ENCODE results near the gene ZFAND4. TPM values are rescaled to one million over a fixed set of nuclear protein-coding genes. Genes with fewer than 3 reads are reported as not detected.

ZFAND4 gene
- polyA plus RNA-seq, 1 donor (not counting 4 experiments of a cell fraction or from before 2014, with no cell fraction given): 2.9 TPM

- dilution Hi-C loops (cut with MboI; ENCODE audit: extremely low pct_ligation_motif_present, low sequenced_read_pairs): no loop called here
- Histone ChIP-seq H3K27me3 (ENCODE audit: control insufficient read depth, extremely low read depth, insufficient read depth, low read length) (no peaks in the 10 kb centered on the region), H3K36me3 (ENCODE audit: control insufficient read depth in 2 of 2, extremely low read depth in 1 of 2, insufficient read depth in 2 of 2, low read length in 2 of 2) (no peaks in the 10 kb centered on the region), H3K4me3 (ENCODE audit: control insufficient read depth in 2 of 3, extremely low read depth in 1 of 3, insufficient read depth in 2 of 3, low read depth in 1 of 3, low read length in 3 of 3) (no peak overlapping the region), H3K9me1 (ENCODE audit: control insufficient read depth, extremely low read depth, insufficient read depth, low read length) (no peaks in the 10 kb centered on the region), H3K9ac (ENCODE audit: control insufficient read depth, extremely low read depth, insufficient read depth, low read length) (no peak overlapping the region), H4K20me1 (ENCODE audit: control insufficient read depth, extremely low read depth, insufficient read depth, low read length) (no peaks in the 10 kb centered on the region), H3K4me2 (ENCODE audit: control insufficient read depth, extremely low read depth, insufficient read depth, low read depth, low read length) (no peak overlapping the region), H3K9me3 (ENCODE audit: control insufficient read depth, low read depth, low read length) (no peaks in the 10 kb centered on the region), H3K79me2 (ENCODE audit: control insufficient read depth, insufficient read depth, low read length) (no peaks in the 10 kb centered on the region), H3K27ac (ENCODE audit: control insufficient read depth, insufficient read depth, low read length) (no peak overlapping the region), H3K4me1 (ENCODE audit: control insufficient read depth, extremely low read depth, insufficient read depth, low read length) (no peaks in the 10 kb centered on the region), H2AFZ (ENCODE audit: control insufficient read depth, low read length) (no peak overlapping the region)
- TF ChIP-seq CTCF (optimal IDR thresholded peaks at IDR 0.05 in 1 of 3, IDR thresholded peaks at IDR 0.05 in 1 of 3, conservative IDR thresholded peaks at IDR 0.05 in 1 of 3; ENCODE audit: extremely low read depth in 1 of 3, insufficient read depth in 2 of 3, low read length in 3 of 3) (no peak), EZH2 (IDR thresholded peaks at IDR 0.05; ENCODE audit: low read length) (no peak)
- FAIRE-seq (no peak), DNase-seq (ENCODE audit: low read depth, low spot score) (no peak)
Measured at GRCh38 chr10:45652511-45652910, 20.1 kb downstream of the ZFAND4 start.

- Histone ChIP-seq H3K9ac (ENCODE audit: control insufficient read depth, extremely low read depth, insufficient read depth, low read length) (no peak overlapping the region), H3K4me2 (ENCODE audit: control insufficient read depth, extremely low read depth, insufficient read depth, low read depth, low read length) (no peak overlapping the region), H3K4me1 (ENCODE audit: control insufficient read depth, extremely low read depth, insufficient read depth, low read length) (no peaks in the 10 kb centered on the region), H2AFZ (ENCODE audit: control insufficient read depth, low read length) (no peak overlapping the region), H3K27ac (ENCODE audit: control insufficient read depth, insufficient read depth, low read length) (no peak overlapping the region), H3K9me1 (ENCODE audit: control insufficient read depth, extremely low read depth, insufficient read depth, low read length) (no peaks in the 10 kb centered on the region), H3K4me3 (ENCODE audit: control insufficient read depth in 2 of 3, extremely low read depth in 1 of 3, insufficient read depth in 2 of 3, low read depth in 1 of 3, low read length in 3 of 3) (no peak overlapping the region), H3K79me2 (ENCODE audit: control insufficient read depth, insufficient read depth, low read length) (no peaks in the 10 kb centered on the region), H3K36me3 (ENCODE audit: control insufficient read depth in 2 of 2, extremely low read depth in 1 of 2, insufficient read depth in 2 of 2, low read length in 2 of 2) (no peaks in the 10 kb centered on the region), H3K9me3 (ENCODE audit: control insufficient read depth, low read depth, low read length) (no peaks in the 10 kb centered on the region), H3K27me3 (ENCODE audit: control insufficient read depth, extremely low read depth, insufficient read depth, low read length) (no peaks in the 10 kb centered on the region), H4K20me1 (ENCODE audit: control insufficient read depth, extremely low read depth, insufficient read depth, low read length) (no peaks in the 10 kb centered on the region)
- dilution Hi-C loops (cut with MboI; ENCODE audit: extremely low pct_ligation_motif_present, low sequenced_read_pairs): no loop called here
- DNase-seq (ENCODE audit: low read depth, low spot score): no peak
- TF ChIP-seq CTCF (optimal IDR thresholded peaks at IDR 0.05 in 1 of 3, IDR thresholded peaks at IDR 0.05 in 1 of 3, conservative IDR thresholded peaks at IDR 0.05 in 1 of 3; ENCODE audit: extremely low read depth in 1 of 3, insufficient read depth in 2 of 3, low read length in 3 of 3): no peak
- no peak for TF ChIP-seq EZH2 (IDR thresholded peaks at IDR 0.05; ENCODE audit: low read length)
- FAIRE-seq: no peak
Measured at GRCh38 chr10:45649296-45649695, 23.3 kb downstream of the ZFAND4 start.
